Neuronal stem cell (in vitro differentiated cells): Measurements from ENCODE around the gene BCL2L1.
A peak's percentile ranks its signal among the peaks of the same experiment; 100 is the strongest.

Source experiments
- DNase-seq: peaks from one replicate; pipeline ENCODE4 v3.0.0-alpha.2; 2013; ENCODE audit warnings: low spot score
- H2AFZ ChIP-seq: one replicate; pipeline ENCODE4 v1.6.1; 2013; ENCODE audit warnings: mild to moderate bottlenecking, low read length, inconsistent platforms
- H2AK5ac ChIP-seq: 2 replicates; pipeline ENCODE4 v1.6.1; 2013; ENCODE audit warnings: low read depth, mild to moderate bottlenecking, inconsistent platforms, low read length, moderate library complexity, mixed read lengths
- H2BK120ac ChIP-seq: 2 replicates; pipeline ENCODE4 v1.6.1; 2013; ENCODE audit warnings: low read depth, mild to moderate bottlenecking, inconsistent platforms, low read length, moderate library complexity, mixed read lengths
- H2BK12ac ChIP-seq: one replicate; pipeline ENCODE4 v1.6.1; 2013; ENCODE audit warnings: low read length, inconsistent platforms
- H2BK15ac ChIP-seq: 2 replicates; pipeline ENCODE4 v1.6.1; 2013; ENCODE audit warnings: mild to moderate bottlenecking, low read length, inconsistent platforms, mixed read lengths
- H2BK5ac ChIP-seq: one replicate; pipeline ENCODE4 v1.6.1; 2013; ENCODE audit warnings: inconsistent platforms, mild to moderate bottlenecking, low read length, moderate library complexity
- H3K14ac ChIP-seq: one replicate; pipeline ENCODE4 v1.6.1; 2013; ENCODE audit warnings: low read length, inconsistent platforms
- H3K18ac ChIP-seq: 2 replicates; pipeline ENCODE4 v1.6.1; 2013; ENCODE audit warnings: low read length, inconsistent platforms
- H3K23ac ChIP-seq: 2 replicates; pipeline ENCODE4 v1.6.1; 2013; ENCODE audit warnings: low read depth, mild to moderate bottlenecking, mixed read lengths, low read length, inconsistent platforms; ENCODE audit not compliant: poor library complexity
- H3K27ac ChIP-seq: replicated peaks from 3 replicates; pipeline ENCODE4 v1.5.1; 2013; ENCODE audit warnings: low read length, inconsistent platforms
- H3K27me3 ChIP-seq, 3 experiments: 2 replicates each; pipeline ENCODE4 v1.6.1; 2013; ENCODE audit warnings: low read length in 3 of 3, mild to moderate bottlenecking in 2 of 3, inconsistent platforms in 1 of 3, low read depth in 1 of 3, mixed read lengths in 1 of 3, moderate library complexity in 1 of 3; ENCODE audit not compliant: control insufficient read depth in 3 of 3, insufficient read depth in 3 of 3
- H3K36me3 ChIP-seq, 2 donors: replicated peaks in 1 of 2; 2 replicates each; pipeline ENCODE4 v1.6.1; 2013; ENCODE audit warnings: low read length in 2 of 2; ENCODE audit not compliant: control insufficient read depth in 2 of 2, insufficient read depth in 2 of 2
- H3K4ac ChIP-seq: 2 replicates; pipeline ENCODE4 v1.6.1; 2013; ENCODE audit warnings: inconsistent platforms, mild to moderate bottlenecking, low read length, moderate library complexity
- H3K4me1 ChIP-seq, 2 donors: 1 replicate in 1 of 2; 2 replicates in 1 of 2; pipeline ENCODE4 v1.6.1; 2013; ENCODE audit warnings: low read length in 2 of 2, low read depth in 1 of 2; ENCODE audit not compliant: control insufficient read depth in 2 of 2, insufficient read depth in 1 of 2
- H3K4me2 ChIP-seq: one replicate; pipeline ENCODE4 v1.6.1; 2013; ENCODE audit warnings: mild to moderate bottlenecking, low read length, inconsistent platforms; ENCODE audit not compliant: insufficient read depth, poor library complexity, severe bottlenecking
- H3K4me3 ChIP-seq, 2 donors: 2 replicates each; pipeline ENCODE4 v1.5.1; 2013; ENCODE audit warnings: low read length in 2 of 2, mild to moderate bottlenecking in 2 of 2, inconsistent platforms in 1 of 2, moderate library complexity in 1 of 2
- H3K79me1 ChIP-seq: one replicate; pipeline ENCODE4 v1.6.1; 2013; ENCODE audit warnings: low read depth, mild to moderate bottlenecking, inconsistent platforms, low read length, moderate library complexity
- H3K9ac ChIP-seq: one replicate; pipeline ENCODE4 v1.6.1; 2013; ENCODE audit warnings: mild to moderate bottlenecking, low read depth, low read length, inconsistent platforms; ENCODE audit not compliant: poor library complexity
- H3K9me3 ChIP-seq, 2 donors: replicated peaks in 1 of 2; 2 replicates each; pipeline versions ENCODE3 to v1.6.1; 2013; ENCODE audit warnings: low read length in 2 of 2, mild to moderate bottlenecking in 2 of 2, inconsistent platforms in 1 of 2, low read depth in 1 of 2, mixed read lengths in 1 of 2, moderate library complexity in 1 of 2; ENCODE audit not compliant: control insufficient read depth in 2 of 2, insufficient read depth in 1 of 2
- H4K8ac ChIP-seq: one replicate; pipeline ENCODE4 v1.6.1; 2013; ENCODE audit warnings: low read depth, mild to moderate bottlenecking, inconsistent platforms, low read length, moderate library complexity
- H4K91ac ChIP-seq: one replicate; pipeline ENCODE4 v1.6.1; 2013; ENCODE audit warnings: low read length, low read depth, mild to moderate bottlenecking, inconsistent platforms; ENCODE audit not compliant: poor library complexity
- WGBS, 2 donors: extraction: QIAGEN DNeasy Blood & Tissue Kit; methylation state at CpG; one replicate each; pipeline ENCODE4 v1.1.7; 2013; ENCODE audit warnings: missing lambda C conversion rate in 2 of 2, mixed read lengths in 1 of 2; ENCODE audit not compliant: insufficient read length in 2 of 2, insufficient replicate concordance in 1 of 2; ENCODE audit errors: extremely low coverage in 2 of 2; 5-methylcytosine and 5-hydroxymethylcytosine counted together

The BCL2L1 gene

GRCh38 chr20:31663838-31664695 is 58.6 kb downstream of the BCL2L1 start:
- Histone ChIP-seq H3K4me1 (peaks cover 8% of the 10 kb centered on the region in 2 donors), H3K14ac (no peak overlapping the region), H3K18ac (no peak overlapping the region), H2AK5ac (no peak overlapping the region), H3K27me3 (no peaks in the 10 kb centered on the region), H4K91ac (no peak overlapping the region), H3K79me1 (peaks cover 5% of the 10 kb centered on the region), H4K8ac (no peak overlapping the region), H2BK5ac (no peak overlapping the region), H3K4me3 (no peak overlapping the region), H3K4ac (no peak overlapping the region), H2BK15ac (no peak overlapping the region), H2BK12ac (no peak overlapping the region), H3K4me2 (no peak overlapping the region), H3K23ac (no peak overlapping the region), H2AFZ (no peak overlapping the region), H3K9me3 (no peaks in the 10 kb centered on the region), H2BK120ac (no peak overlapping the region), H3K9ac (no peak overlapping the region), H3K27ac (no peak overlapping the region), H3K36me3 (peaks cover 9 to 38% of the 10 kb centered on the region in 2 donors)
- WGBS, 2 donors: no CpG with 5 or more reads among the region's 11 CpGs
- DNase-seq: no peak

- Histone ChIP-seq H3K14ac (no peak overlapping the region), H3K18ac (no peak overlapping the region), H3K4ac (no peak overlapping the region), H3K27ac (no peak overlapping the region), H3K27me3 (no peaks in the 10 kb centered on the region), H3K4me2 (no peak overlapping the region), H3K36me3 (peaks cover 9 to 38% of the 10 kb centered on the region in 2 donors), H2AFZ (no peak overlapping the region), H2BK15ac (no peak overlapping the region), H4K91ac (no peak overlapping the region), H3K23ac (no peak overlapping the region), H2BK12ac (no peak overlapping the region), H2BK5ac (no peak overlapping the region), H3K9ac (no peak overlapping the region), H3K4me3 (no peak overlapping the region), H2AK5ac (no peak overlapping the region), H4K8ac (no peak overlapping the region), H3K79me1 (peaks cover 5% of the 10 kb centered on the region), H3K9me3 (no peaks in the 10 kb centered on the region), H3K4me1 (peaks cover 8% of the 10 kb centered on the region in 2 donors), H2BK120ac (no peak overlapping the region)
- DNase-seq: no peak
- WGBS, 2 donors: no CpG with 5 or more reads among the region's 2 CpGs
Observed at GRCh38 chr20:31663524-31663837, 59.2 kb downstream of the BCL2L1 start.

GRCh38 chr20:31662372-31662854 is 60.3 kb downstream of the BCL2L1 start:
- Histone ChIP-seq H2BK120ac (no peak overlapping the region), H2AK5ac (no peak overlapping the region), H3K4me1 (peaks cover 8% of the 10 kb centered on the region in 2 donors), H3K79me1 (no peaks in the 10 kb centered on the region), H2AFZ (no peak overlapping the region), H3K27ac (no peak overlapping the region), H4K91ac (no peak overlapping the region), H3K9me3 (no peaks in the 10 kb centered on the region), H3K4me2 (no peak overlapping the region), H3K14ac (no peak overlapping the region), H2BK5ac (no peak overlapping the region), H3K23ac (no peak overlapping the region), H3K18ac (no peak overlapping the region), H2BK15ac (no peak overlapping the region), H3K9ac (no peak overlapping the region), H4K8ac (no peak overlapping the region), H2BK12ac (no peak overlapping the region), H3K4me3 (no peak overlapping the region), H3K4ac (no peak overlapping the region), H3K36me3 (peaks cover 7 to 36% of the 10 kb centered on the region in 2 donors), H3K27me3 (no peaks in the 10 kb centered on the region)
- DNase-seq: no peak
- no CpG with 5 or more reads among the region's 6 CpGs for WGBS, 2 donors

- WGBS, 2 donors: no CpG with 5 or more reads among the region's 31 CpGs
- H2AFZ ChIP-seq: peak overlapping the region; percentile 78
Observed at GRCh38 chr20:31661625-31662371, 60.9 kb downstream of the BCL2L1 start.

More at GRCh38 chr20:31661625-31662371, 60.9 kb downstream of the BCL2L1 start:
- no peak overlapping the region for H3K18ac ChIP-seq
- peak overlapping the region; percentile 23 to 47 for H3K4me3 ChIP-seq
- H3K4me1 ChIP-seq: peaks cover 7 to 8% of the 10 kb centered on the region in 2 donors
- no peak overlapping the region for H2BK120ac ChIP-seq
- H3K36me3 ChIP-seq: peaks cover 6 to 33% of the 10 kb centered on the region in 2 donors
- H2AK5ac ChIP-seq: no peak overlapping the region
- DNase-seq: peak; percentile 63
- H3K9me3 ChIP-seq: no peaks in the 10 kb centered on the region
- no peak overlapping the region for H3K14ac ChIP-seq
- no peak overlapping the region for H2BK5ac ChIP-seq
- no peaks in the 10 kb centered on the region for H3K79me1 ChIP-seq
- peak overlapping the region; percentile 32 for H3K9ac ChIP-seq
- H3K23ac ChIP-seq: no peak overlapping the region
- no peaks in the 10 kb centered on the region for H3K27me3 ChIP-seq
- H4K8ac ChIP-seq: no peak overlapping the region
- no peak overlapping the region for H2BK12ac ChIP-seq
- no peak overlapping the region for H2BK15ac ChIP-seq
- H3K4me2 ChIP-seq: peak overlapping the region; percentile 72
- no peak overlapping the region for H4K91ac ChIP-seq
- H3K27ac ChIP-seq: no peak overlapping the region
- H3K4ac ChIP-seq: no peak overlapping the region
